Activated naive CD8-positive, alpha-beta T cell treated with anti-CD3 and anti-CD28 coated beads, Interleukin-2, amount 10 ng/mL, durations not matched to agents 7 days and 5 days (primary cell): ENCODE data around the gene FBLN1. TPM values are rescaled to one million over a fixed set of nuclear protein-coding genes. Genes with fewer than 3 reads are reported as not detected.
"Not testable (repeated sequence)": the region's sequence is repeated elsewhere in the genome, so short reads cannot be mapped to it uniquely, and the experiment has no call there.

ENCODE experiments used
- ATAC-seq: fragments of 150-1000 bp; cut with Tn5 transposase; one replicate; pipeline ENCODE4 v1.10.0; 2021; ENCODE audit warnings: low read depth, moderate library complexity
- POLR2A ChIA-PET: fragments of 350-600 bp; sonication (Branson Sonifier 250); formaldehyde crosslinking; loops from one replicate; lab custom pipeline; 2021; ENCODE audit warnings: antibody characterized with exemption; lab: Charles Lee
- DNase-seq: peaks from one replicate; pipeline ENCODE4 v3.0.0; 2021
- H3K27ac Mint-ChIP-seq: one replicate; pipeline ENCODE4 v1.8.0; 2022; ENCODE audit warnings: mild to moderate bottlenecking, mixed read lengths
- H3K27me3 Mint-ChIP-seq: one replicate; pipeline ENCODE4 v1.8.0; 2022; ENCODE audit warnings: mild to moderate bottlenecking, moderate library complexity, mixed read lengths
- H3K36me3 Mint-ChIP-seq: one replicate; pipeline ENCODE4 v1.8.0; 2021; ENCODE audit warnings: mild to moderate bottlenecking, mixed read lengths
- H3K4me1 Mint-ChIP-seq: one replicate; pipeline ENCODE4 v1.8.0; 2021; ENCODE audit warnings: mixed read lengths
- H3K4me3 Mint-ChIP-seq: one replicate; pipeline ENCODE4 v1.8.0; 2022; ENCODE audit warnings: mild to moderate bottlenecking, moderate library complexity, mixed read lengths
- H3K9me3 Mint-ChIP-seq: one replicate; pipeline ENCODE4 v1.8.0; 2021; ENCODE audit warnings: mixed read lengths
- total RNA-seq, 2 experiments: library from RNA; stranded (reverse); gene quantifications; one replicate each; pipeline ENCODE4 v1.2.3, GENCODE V29; 2021

Gene FBLN1
- total RNA-seq, 2 experiments from 2014 or later = not detected

DNA sequence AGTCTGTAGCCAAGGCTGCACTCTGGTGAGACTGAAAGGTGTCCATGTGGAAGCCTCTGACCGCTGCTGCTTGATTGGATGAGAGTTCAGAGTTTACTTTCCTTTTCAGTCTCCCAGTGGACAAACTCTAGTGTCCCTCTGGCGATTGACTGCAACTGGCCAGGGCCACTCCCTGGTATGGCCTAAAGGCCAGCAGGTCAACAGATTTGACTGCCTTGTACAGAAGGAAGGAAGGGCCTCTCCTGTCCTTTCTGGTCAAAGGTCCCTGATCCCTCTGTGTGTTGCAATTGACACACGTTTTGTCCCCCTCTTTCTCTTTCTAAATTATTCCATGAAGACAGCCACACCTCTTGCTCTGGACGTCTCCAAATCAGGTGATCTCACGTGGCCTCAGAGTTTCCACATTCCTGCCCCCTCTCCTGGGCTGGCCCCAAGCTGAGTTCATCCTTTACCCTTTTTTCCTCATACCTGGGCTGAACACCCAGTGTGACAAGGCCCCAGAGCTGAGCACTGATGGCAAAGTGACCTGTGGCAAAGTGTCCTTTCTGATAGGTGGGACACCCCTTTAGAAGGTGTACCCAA is 18.7 kb upstream of the FBLN1 start:
- H3K4me1 Mint-ChIP-seq = no peaks in the 10 kb centered on the region
- peaks cover 4% of the 10 kb centered on the region for H3K9me3 Mint-ChIP-seq
- ATAC-seq (no peak), DNase-seq (no peak)
- H3K36me3 Mint-ChIP-seq = no peaks in the 10 kb centered on the region
- no peak overlapping the region for H3K4me3 Mint-ChIP-seq
- POLR2A ChIA-PET = no interaction called here
- H3K27ac Mint-ChIP-seq = no peak overlapping the region
- peaks cover 14% of the 10 kb centered on the region for H3K27me3 Mint-ChIP-seq

DNA sequence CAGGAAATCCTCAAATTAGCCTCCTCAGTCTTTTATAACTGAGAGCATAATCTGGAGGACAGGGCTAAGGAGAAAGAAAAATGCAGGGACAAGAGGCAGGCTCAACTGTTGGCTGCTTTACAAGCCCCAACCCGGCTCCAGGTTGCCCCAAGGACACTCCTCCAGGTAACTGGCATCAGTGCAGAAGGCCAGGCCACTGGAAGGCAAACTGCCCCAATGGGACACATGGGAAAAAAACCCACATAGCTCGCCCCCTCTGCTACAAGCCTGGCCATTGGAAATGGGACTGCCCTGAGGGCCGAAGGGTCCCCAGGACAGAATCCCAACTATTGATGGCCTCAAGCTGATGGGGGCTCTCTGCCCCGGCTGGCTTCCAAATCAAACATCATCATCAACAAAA is 17.9 kb upstream of the FBLN1 start:
- H3K27ac Mint-ChIP-seq = no peak overlapping the region
- POLR2A ChIA-PET = no interaction called here
- peaks cover 22% of the 10 kb centered on the region for H3K27me3 Mint-ChIP-seq
- no peaks in the 10 kb centered on the region for H3K36me3 Mint-ChIP-seq
- peaks cover 4% of the 10 kb centered on the region for H3K9me3 Mint-ChIP-seq
- ATAC-seq = no peak
- no peak for DNase-seq
- no peaks in the 10 kb centered on the region for H3K4me1 Mint-ChIP-seq
- no peak overlapping the region for H3K4me3 Mint-ChIP-seq

- Mint-ChIP-seq H3K27ac (no peak overlapping the region), H3K4me1 (no peaks in the 10 kb centered on the region), H3K36me3 (no peaks in the 10 kb centered on the region), H3K27me3 (peaks cover 24% of the 10 kb centered on the region), H3K4me3 (no peak overlapping the region), H3K9me3 (peaks cover 4% of the 10 kb centered on the region)
- ATAC-seq (no peak), DNase-seq (no peak)
- POLR2A ChIA-PET = no interaction called here
Measured at GRCh38 chr22:45485261-45485660, 17.4 kb upstream of the FBLN1 start.

- no peak overlapping the region for H3K27ac Mint-ChIP-seq
- peaks cover 35% of the 10 kb centered on the region for H3K27me3 Mint-ChIP-seq
- H3K36me3 Mint-ChIP-seq = no peaks in the 10 kb centered on the region
- H3K4me3 Mint-ChIP-seq = no peak overlapping the region
- H3K9me3 Mint-ChIP-seq = peaks cover 2% of the 10 kb centered on the region
- POLR2A ChIA-PET = no interaction called here
- no peak for DNase-seq
- ATAC-seq = no peak
- no peaks in the 10 kb centered on the region for H3K4me1 Mint-ChIP-seq
Measured at GRCh38 chr22:45488764-45489370, 13.8 kb upstream of the FBLN1 start.

DNA sequence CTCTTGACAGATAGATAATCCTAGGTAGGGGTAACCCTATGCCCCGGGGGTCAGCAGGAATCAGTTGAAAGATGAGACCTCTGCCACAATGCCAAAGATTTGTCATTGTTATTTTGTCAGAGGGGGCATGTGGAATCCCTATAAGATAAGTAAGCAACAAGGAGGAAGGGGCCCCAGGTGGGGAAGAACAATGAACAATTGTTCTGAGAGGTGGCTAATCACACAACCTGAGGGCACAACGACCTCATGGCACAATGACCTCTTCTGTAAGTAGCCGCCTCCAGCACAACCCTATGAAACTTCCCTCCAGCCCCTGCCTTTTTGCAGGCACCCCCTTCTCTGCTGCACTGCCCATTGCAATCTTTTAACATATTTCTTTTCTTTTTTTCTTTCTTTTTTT is 11.8 kb upstream of the FBLN1 start:
- Mint-ChIP-seq H3K36me3 (no peaks in the 10 kb centered on the region), H3K4me1 (no peaks in the 10 kb centered on the region), H3K27me3 (peaks cover 35% of the 10 kb centered on the region), H3K4me3 (no peak overlapping the region), H3K27ac (no peak overlapping the region), H3K9me3 (peaks cover 2% of the 10 kb centered on the region)
- POLR2A ChIA-PET = no interaction called here
- no peak for DNase-seq
- ATAC-seq = no peak

DNA sequence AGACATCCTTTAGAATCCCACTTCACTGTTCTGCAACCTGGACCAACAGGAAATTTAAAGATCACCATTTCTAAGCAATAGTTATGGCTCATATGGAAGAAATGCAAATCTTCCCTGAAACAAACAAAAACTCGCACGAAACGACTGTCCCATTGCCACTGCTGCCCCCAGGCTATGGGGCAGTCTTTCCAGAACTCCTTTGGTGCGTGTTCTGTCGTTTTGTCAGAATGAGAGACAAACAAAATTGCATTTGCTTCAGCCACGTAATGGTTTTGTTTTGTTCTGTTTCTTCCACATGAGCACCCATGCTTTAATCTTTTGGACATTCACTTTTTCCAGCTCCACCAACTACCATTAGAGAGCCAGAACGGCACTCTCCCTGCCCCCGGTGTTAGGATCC is 10.8 kb upstream of the FBLN1 start:
- Mint-ChIP-seq H3K4me3 (no peak overlapping the region), H3K4me1 (no peaks in the 10 kb centered on the region), H3K9me3 (peaks cover 2% of the 10 kb centered on the region), H3K36me3 (no peaks in the 10 kb centered on the region), H3K27me3 (peaks cover 32% of the 10 kb centered on the region), H3K27ac (no peak overlapping the region)
- ATAC-seq (no peak), DNase-seq (no peak)
- POLR2A ChIA-PET = no interaction called here

DNA sequence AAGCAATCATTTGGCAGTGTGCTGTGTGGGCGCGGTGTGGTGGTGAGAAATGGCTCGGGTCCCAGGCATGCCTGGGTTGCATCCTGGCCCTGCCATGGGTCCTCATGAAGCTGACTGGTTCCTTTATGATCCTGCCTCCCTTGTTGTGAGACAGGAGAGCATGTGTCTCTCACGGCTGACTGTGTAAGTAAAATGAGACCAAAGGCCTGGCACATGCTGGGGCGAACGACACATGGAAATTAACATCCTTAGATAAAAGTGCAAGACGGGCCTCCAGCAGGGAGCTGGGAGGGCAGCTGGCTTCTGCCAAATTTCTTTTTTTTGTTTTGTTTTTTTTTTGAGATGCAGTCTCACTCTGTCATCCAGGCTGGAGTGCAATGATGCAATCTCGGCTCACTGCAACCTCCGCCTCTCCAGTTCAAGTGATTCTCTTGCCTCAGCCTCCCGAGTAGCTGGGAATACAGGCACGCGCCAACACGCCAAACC is 9.4 kb upstream of the FBLN1 start:
- ATAC-seq (no peak), DNase-seq (no peak)
- H3K27ac Mint-ChIP-seq = no peak overlapping the region
- no peaks in the 10 kb centered on the region for H3K36me3 Mint-ChIP-seq
- H3K9me3 Mint-ChIP-seq = peaks cover 2% of the 10 kb centered on the region
- peaks cover 1% of the 10 kb centered on the region for H3K4me1 Mint-ChIP-seq
- H3K4me3 Mint-ChIP-seq = no peak overlapping the region
- H3K27me3 Mint-ChIP-seq = peaks cover 33% of the 10 kb centered on the region
- POLR2A ChIA-PET = no interaction called here

DNA sequence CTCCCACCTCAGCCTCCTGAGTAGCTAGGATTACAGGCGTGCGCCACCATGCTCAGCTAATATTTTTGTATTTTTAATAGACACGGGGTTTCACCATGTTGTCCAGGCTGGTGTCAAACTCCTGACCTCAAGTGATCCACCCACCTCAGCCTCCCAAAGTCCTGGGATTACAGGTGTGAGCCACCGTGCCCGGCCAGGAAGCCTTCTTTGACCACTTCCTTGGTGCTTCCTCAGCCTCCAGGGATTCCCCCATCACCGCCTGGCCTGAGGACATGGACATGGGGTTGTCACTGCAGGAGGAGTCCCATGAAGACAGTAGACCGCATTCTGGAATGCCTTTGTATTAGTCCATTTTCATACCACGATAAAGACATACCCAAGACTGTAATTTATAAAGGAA is 8.4 kb upstream of the FBLN1 start:
- H3K9me3 Mint-ChIP-seq, ATAC-seq, H3K36me3 Mint-ChIP-seq, H3K4me1 Mint-ChIP-seq, POLR2A ChIA-PET, DNase-seq, H3K27ac Mint-ChIP-seq, H3K4me3 Mint-ChIP-seq: not testable (repeated sequence)
- peaks cover 24% of the 10 kb centered on the region for H3K27me3 Mint-ChIP-seq

GRCh38 chr22:45495616-45496015 is 7.1 kb upstream of the FBLN1 start:
- H3K36me3 Mint-ChIP-seq, DNase-seq, ATAC-seq, H3K4me1 Mint-ChIP-seq, H3K9me3 Mint-ChIP-seq, H3K27ac Mint-ChIP-seq, POLR2A ChIA-PET, H3K4me3 Mint-ChIP-seq: not testable (repeated sequence)
- peaks cover 19% of the 10 kb centered on the region for H3K27me3 Mint-ChIP-seq

DNA sequence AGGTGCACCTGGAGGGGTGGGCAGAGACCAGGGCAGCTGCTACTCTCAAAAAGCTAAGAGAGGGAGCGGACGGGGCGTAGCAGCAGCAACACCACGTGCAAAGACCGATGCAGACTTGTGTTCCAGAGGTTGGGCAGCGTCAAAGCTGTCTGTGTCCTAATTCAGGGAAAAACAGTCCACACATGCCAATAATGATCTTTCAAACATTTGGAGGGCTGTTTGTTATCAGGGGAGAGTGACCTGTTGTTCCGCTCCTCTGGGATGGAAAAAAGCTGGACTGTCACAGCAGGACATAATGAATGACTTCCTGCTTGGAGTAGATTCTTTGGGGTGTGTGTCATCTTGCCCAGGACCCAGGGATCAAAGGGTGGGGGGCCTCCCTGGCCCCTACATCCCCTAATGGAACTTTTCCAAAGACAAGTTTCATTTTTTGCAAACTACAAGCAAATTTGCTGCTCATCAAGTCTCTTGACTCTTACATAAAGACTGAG is 6.2 kb upstream of the FBLN1 start:
- no peak overlapping the region for H3K4me3 Mint-ChIP-seq
- peaks cover 1% of the 10 kb centered on the region for H3K4me1 Mint-ChIP-seq
- DNase-seq = no peak
- no peak overlapping the region for H3K27ac Mint-ChIP-seq
- H3K36me3 Mint-ChIP-seq = no peaks in the 10 kb centered on the region
- no peak for ATAC-seq
- no peaks in the 10 kb centered on the region for H3K9me3 Mint-ChIP-seq
- POLR2A ChIA-PET = no interaction called here
- H3K27me3 Mint-ChIP-seq = peaks cover 24% of the 10 kb centered on the region

- no peaks in the 10 kb centered on the region for H3K36me3 Mint-ChIP-seq
- H3K27ac Mint-ChIP-seq = no peak overlapping the region
- H3K27me3 Mint-ChIP-seq = peaks cover 26% of the 10 kb centered on the region
- H3K9me3 Mint-ChIP-seq = no peaks in the 10 kb centered on the region
- DNase-seq (no peak), ATAC-seq (no peak)
- POLR2A ChIA-PET = no interaction called here
- no peak overlapping the region for H3K4me3 Mint-ChIP-seq
- H3K4me1 Mint-ChIP-seq = peaks cover 1% of the 10 kb centered on the region
Measured at GRCh38 chr22:45497351-45498145, 5.1 kb upstream of the FBLN1 start.

GRCh38 chr22:45499746-45500145 is 2.9 kb upstream of the FBLN1 start:
- DNase-seq (no peak), ATAC-seq (no peak)
- H3K4me1 Mint-ChIP-seq = peaks cover 5% of the 10 kb centered on the region
- H3K9me3 Mint-ChIP-seq = no peaks in the 10 kb centered on the region
- no peak overlapping the region for H3K27ac Mint-ChIP-seq
- peaks cover 30% of the 10 kb centered on the region for H3K27me3 Mint-ChIP-seq
- no peak overlapping the region for H3K4me3 Mint-ChIP-seq
- H3K36me3 Mint-ChIP-seq = no peaks in the 10 kb centered on the region
- POLR2A ChIA-PET = no interaction called here

DNA sequence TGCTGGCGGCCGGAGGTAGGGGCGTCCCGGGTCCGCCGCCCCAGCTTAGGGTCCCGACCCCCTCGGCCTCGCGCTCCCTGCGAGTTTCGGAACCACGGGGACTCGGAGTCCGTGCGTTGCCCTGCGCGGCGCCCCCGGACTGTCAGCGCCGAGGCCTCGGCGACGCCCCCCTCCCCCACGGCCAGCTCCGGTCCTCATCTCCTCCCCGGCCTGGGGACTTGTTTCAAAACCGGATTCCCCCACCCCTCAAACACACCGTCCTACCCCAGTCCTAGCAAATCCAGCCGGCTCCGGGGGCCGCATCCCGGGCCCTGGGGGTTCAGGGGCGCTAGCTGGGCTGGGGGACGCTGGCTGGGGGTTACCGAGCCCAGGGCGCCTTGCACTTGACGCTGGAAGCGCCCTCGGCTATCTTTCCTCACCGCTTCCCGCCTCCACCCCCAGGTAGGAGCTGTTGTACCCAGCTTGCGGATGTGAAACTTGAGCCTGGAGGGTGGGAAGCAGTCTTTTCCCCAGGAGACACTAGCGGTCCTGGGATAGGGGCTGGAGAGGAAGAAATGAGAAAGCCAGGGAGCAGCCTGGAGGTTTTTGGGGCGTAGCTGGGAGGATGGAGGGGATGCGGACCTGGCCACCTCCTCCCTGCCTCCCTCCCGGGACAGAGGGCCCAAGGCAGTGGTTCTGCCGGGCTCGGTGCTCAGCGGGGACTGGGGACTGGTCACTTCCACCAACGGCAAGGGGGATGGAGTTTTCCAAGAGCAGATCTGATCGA is 550 bp downstream of the FBLN1 start:
- peaks cover 38% of the 10 kb centered on the region for H3K27me3 Mint-ChIP-seq
- POLR2A ChIA-PET = no interaction called here
- no peaks in the 10 kb centered on the region for H3K36me3 Mint-ChIP-seq
- H3K4me3 Mint-ChIP-seq = no peak overlapping the region
- ATAC-seq (no peak), DNase-seq (no peak)
- no peak overlapping the region for H3K27ac Mint-ChIP-seq
- H3K4me1 Mint-ChIP-seq = peaks cover 8% of the 10 kb centered on the region
- H3K9me3 Mint-ChIP-seq = no peaks in the 10 kb centered on the region
